ENCODE results near the gene HMGA1.

Gene HMGA1

DNA sequence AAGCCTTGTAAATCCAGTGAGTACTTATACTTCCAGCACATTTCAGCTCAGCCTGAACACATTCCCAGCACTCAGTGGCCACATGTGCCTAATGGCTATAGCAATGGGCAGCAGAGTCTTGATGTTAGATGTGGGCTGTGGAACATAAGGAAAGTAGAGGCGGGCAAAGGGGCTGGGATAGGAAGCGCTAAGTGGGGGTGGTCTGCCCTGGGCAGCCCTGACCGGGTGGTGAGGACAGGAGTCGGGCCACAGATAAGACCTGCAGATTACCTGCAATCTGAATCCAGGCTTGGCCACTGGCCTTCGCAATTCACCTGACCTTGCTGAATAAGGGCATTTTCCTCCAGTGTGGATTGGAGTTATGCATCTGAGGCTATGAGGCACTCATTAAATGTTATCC is 11.1 kb upstream of the HMGA1 start:
- DNase-seq = no peak

DNA sequence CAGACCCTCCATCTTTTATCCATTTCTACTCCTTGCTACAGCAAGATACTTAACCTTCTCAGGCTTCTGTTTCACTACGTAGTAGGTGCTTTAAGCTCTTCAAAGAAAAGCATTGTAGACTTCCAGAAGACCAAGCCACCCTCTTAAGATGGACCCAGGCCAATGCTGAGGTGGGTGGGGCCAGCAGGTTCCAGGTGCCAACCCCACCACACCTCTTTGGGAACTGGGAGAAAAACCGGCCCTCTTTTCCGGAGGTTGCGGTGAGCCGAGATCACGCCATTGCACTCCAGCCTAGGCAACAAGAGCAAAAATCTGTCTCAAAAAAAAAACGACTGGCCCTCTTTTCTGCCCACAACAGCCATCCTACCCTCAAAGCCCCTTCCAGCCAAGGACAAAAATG is 10.6 kb upstream of the HMGA1 start:
- DNase-seq = no peak

DNA sequence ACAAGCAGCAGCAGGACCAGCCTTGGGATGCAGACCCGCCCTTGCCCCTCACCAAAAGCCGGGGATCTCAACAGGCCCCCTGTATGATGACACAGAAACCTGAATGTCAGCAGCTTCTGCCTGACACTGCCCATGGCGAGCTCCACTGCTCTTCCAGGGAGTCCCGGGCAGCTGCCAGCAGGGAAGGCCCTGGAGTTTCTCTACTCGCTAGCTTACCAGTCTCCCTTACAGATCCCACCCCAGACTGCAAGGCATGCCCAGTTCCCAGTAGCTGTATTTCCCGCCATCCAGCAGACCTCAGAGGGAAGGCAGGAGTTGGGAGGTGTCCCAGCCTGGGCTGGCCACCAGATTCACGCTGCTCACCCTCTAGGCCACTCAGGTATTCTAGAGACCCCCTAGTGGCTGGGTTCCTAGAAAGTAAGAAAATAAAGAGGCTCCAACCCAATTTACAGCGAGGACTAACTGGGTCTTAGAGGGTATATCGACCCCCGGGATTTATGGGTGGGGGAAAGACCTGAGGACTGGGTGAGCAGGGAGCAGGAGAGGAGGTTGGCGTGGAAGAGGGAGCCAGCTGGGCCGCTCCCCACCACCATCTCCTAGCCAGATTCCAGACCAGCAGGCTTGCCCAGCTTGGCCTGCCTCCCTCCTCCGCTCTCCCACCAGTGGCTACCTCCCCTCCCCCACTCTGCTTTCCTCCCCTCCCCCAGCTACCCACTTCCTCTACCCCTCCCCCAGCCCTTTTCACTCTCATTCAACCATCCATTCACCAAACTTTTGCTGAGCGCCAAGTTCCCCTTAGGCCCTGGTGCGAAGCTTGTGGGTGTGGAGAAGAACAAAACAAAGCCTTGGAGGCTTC is 9.7 kb upstream of the HMGA1 start:
- DNase-seq = no peak

DNA sequence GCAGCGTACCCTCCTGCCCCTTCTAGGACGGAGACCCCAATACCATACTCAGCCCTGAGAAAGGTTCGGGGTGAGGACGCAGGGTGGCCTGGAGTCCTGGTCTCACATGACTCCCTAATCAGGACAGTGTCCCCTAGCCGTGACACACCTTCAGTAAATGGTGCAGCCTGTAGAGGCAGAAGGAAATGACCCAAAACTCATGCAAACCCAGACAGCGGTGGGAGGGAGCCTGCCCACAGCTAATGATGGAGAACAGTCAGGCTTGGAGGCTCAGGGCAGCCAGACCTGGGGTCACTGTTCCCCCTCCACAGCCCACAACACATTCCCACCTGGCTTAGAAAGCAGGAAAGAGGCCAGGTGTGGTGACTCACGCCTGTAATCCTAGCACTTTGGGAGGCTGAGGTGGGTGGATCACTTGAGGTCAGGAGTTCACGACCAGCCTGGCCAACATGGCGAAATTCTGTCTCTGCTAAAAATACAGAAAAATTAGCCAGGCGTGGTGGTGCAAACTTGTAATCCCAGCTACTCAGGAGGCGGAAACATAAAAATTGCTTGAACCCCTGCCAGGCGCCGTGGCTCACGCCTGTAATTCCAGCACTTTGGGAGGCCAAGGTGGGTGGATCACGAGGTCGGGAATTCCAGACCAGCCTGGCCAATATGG is 8.8 kb upstream of the HMGA1 start:
- DNase-seq = no peak

DNA sequence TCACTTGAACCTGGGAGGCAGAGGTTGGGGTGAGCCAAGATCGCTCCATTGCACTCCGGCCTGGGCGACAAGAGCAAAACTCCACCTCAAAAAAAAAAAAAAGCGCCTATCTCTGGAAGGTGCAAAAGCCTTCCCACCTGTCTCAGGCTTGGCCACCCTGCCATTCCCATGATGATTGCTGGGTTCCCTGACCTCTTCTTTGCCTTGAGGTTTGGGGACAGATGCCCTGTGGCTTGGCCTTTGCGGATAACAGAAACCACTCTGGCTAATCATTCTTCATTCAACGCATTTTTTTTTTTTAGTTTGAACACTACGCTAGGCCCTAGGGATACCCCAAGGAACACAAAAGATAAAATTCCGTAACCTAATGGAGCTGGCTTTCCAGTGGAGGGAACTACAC is 6.8 kb upstream of the HMGA1 start:
- DNase-seq = no peak

DNA sequence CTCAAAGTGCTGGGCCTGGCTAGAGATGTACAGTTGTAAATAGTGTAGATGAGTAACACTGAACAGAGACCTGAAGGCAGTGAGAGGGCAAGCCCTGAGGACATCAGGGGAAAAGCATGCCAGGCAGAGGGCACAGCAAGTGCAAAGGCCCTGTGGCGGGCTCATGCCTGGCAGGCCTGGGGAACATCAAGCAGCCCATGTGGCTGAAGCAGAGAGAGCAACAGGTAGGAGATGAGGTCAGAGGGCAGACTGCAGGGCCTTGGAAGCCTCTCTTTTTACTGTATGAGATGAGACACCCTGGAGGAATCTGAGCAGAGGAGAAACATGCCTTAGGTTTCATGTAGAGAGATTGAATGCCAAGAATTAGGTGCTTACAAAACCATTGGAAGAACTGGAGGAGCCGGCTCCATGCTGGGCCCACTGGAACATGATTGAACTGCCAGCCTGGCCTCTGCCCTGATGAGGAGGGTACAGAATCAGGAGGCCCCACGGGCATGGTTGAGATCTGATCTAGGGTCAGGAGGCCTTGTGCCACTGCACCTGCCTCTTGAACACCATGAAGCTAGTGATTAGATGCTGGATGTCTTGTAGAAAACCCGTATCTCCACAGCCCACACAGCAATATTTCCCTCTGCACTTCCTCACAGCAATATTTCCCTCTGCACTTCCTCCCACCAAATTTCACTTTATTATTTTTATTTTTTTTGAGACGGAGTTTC is 5.9 kb upstream of the HMGA1 start:
- DNase-seq = no peak

DNA sequence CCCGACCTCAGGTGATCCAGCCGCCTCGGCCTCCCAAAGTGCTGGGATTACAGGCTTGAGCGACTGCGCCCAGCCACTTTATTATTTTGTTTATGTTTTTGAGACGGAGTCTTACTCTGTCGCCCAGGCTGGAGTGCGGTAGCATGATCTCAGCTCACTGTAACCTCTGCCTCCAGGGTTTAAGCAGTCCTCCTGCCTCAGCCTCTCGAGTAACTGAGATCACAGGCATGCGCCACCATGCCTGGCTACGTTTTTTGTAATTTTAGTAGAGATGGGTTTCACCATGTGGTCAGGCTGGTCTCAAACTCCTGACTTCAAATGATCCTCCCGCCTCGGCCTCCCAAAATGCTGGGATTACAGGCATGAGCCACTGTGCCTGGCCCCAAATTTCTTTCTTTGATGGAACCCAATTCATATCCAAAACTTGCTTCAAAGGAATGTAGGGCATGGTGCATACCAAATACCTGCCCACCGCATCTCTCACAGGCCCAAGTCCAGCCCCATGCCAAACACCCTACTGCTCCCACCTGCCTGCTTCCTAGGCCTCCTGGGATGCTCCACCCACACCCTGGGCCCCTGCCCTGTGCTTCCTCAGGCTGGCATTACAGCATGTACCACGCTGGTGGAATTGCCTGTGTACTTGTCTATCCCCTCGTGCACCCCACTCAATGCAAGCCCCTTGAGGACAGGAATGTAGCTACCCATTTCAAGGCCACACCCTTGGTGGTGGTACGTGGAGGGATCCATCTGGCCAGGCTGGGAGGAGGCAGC is 4.9 kb upstream of the HMGA1 start:
- no peak for DNase-seq

DNA sequence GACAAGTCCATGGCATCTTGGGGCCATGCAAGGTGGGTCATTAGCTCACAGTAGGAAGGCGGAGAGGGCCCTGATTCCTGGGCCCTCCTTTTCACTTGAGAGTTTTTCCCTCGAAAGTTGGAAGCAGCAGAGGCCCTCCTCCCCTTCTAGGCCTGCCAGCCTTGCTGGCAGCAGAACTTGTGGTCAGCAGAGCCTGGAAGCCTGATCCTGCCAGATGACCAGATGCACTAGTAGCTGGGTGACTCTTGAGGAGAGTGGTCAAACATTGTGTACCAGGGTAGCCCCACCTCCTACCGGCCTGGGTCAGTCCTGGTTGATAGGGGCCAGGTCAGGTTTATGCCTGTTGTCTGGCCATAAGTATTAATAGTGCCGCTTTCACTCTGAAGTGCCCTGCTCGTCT is 3.8 kb upstream of the HMGA1 start:
- DNase-seq = no peak

DNA sequence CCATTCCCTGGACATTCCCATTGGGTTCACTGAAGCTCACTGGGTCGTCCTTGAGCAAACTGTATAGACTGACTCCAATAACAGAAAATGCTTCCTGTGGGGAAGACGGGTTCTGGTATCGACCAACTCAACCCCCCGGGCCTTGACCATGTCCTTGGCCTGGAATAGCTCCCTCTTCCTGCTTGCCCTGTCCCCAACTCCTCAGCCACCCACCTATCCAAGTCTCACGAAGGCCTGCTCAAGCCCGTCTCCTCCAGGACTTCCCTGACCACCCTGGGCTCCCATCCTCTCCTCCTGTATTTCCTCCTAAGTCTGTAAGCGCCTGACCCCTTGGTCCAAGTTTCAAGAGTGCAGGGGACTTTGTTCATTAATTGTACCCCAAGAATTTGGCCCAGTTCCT is 2.8 kb upstream of the HMGA1 start:
- DNase-seq = no peak

DNA sequence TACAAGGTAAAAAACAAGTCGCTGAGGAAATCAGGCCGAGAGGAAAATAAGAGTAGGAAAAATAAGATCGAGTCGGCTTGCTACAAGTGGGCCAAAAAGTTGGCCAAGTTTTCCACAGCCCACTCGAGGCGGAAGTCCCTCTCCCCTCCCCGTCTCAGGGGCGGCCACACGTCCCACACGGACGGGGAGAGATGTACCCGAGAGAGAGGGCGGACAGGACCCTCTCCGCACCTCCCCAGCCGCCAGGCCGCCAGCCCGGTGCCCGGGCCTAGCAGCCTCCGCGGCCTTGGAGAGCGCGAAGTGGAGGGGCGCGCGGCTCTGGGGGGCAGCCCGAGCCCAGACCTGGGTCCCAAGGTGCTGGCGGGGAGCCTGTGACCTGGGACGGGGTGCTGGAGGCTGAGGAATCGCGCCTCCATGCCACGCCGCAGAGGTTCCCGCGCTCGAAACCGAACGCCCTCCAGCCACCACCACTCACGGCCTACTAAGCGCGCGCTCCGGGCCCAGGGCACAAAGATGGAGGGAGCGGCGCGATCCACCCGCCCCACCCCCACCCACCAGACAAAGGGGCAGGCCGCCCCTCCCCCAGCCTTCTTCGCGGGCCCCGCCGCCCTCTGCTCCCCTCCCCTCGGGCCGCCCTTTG is 1.9 kb upstream of the HMGA1 start:
- no peak for DNase-seq

DNA sequence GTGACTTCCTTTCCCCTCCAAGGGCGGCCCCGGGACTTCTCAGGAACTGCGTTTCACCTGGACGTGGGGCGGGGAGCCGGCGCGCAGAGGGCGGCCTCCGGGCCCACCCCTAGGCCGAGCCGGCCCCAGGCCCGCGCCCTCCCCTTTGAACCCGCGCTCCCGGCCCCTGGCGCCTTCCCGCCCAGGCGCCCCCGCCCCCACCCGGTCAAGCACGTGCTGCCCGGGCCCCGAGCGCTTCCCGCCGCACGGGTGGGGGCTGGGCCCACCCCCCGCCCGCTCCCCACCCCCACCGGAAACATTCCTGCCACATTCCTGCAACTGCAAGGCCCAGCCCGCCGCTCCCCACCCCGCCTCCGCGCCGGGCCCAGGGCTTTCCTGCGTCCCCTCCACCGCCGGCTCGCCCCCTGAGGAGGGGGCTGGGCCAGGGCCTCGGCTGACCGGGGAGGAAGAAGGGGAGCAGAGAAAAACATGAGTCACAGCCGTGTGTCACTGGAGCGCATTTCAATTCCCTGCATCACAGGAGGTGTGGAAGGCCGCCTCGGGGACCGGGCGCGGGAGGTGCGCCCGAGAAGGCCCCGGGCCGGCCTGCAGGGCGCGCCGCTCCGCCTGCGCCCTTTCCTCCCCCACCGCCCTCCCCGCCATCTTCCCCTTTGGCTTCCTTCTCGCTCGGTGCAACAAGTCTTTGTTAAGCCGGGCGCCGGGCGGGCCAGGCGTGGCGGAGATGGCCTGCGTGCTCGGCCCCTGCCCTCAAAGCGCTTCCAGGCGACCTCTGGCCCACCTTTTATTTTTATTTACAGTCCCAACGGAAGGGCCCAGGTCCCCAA is 1.2 kb upstream of the HMGA1 start:
- DNase-seq = no peak

DNA sequence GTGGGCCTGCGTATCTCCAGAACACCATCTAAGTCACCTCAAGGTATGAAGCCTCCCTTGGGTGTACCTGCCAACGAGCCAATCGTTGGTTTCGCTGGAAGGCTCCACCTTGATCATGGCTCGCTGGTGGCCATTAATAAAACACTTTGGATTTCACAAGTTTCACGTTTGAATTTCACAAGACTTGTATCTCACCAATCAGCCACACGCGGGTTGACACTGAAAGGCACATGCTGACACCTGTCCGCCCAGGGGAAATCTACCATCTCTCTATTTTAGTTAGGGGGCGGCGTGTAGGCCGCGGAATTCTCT is 586 bp upstream of the HMGA1 start:
- no peak for DNase-seq

DNA sequence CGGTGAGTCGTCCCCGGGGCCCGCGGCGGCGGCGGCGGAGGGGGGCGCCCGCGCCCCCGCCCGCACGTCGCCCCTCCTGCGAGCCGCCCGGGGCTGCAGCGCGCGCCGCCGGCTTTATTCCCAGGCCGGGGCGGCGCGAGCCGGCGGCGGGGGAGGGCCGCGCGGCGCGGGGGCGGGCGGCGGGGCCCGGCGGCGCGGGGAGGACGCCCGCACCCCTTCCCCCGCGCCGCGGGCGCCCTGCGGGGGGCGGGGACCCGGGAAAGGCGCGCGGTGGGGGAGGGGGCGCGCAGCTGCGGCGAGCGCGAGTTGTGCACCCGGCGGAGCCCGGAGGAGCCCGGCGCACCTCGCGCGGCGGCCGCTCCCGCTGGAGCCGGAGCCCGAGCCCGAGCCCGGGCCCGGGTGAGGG is 646 bp downstream of the HMGA1 start:
- no peak for DNase-seq

DNA sequence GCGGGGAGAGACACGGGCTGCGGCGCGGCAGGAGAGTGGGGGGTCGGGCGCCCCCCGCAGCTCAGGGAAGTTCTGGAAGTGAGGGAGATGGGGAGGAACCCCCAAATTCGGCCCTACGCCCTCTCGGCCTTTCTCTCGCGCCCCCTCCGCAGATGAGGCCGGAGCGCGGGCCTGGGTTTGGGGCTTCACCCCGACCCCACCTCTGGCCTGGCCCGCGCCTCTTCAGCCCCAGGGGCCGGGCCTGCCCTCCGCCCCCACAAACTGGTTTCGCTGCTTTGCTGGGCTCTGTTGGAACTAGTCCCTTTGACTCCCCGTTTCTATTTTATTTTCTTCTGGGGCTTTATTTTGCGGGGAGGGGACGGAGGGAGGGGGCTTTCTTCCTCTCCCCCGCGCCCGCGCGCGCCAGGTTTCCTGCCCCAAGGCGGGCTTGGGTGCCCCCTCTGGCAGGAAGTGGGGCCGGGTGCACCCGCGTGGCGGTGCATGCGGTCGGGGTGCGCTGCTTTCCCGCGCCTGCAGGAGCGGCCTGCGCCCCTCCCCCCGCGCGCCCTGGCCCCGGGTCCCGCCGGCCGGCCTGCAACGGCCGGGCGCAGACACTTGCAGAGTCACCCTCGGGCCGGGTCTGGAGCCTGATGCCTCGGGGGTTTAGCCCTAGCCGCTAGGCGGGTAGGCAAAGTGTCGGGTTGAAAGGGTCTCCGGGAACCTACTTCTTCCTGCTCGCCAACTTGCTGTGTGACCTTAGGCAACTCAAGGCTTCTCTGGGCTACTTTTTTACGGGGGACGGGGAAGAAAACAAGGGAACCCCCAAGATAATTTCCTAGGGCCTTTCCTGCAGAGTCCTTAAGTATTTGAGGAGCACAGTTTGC is 1.3 kb downstream of the HMGA1 start:
- DNase-seq = no peak

DNA sequence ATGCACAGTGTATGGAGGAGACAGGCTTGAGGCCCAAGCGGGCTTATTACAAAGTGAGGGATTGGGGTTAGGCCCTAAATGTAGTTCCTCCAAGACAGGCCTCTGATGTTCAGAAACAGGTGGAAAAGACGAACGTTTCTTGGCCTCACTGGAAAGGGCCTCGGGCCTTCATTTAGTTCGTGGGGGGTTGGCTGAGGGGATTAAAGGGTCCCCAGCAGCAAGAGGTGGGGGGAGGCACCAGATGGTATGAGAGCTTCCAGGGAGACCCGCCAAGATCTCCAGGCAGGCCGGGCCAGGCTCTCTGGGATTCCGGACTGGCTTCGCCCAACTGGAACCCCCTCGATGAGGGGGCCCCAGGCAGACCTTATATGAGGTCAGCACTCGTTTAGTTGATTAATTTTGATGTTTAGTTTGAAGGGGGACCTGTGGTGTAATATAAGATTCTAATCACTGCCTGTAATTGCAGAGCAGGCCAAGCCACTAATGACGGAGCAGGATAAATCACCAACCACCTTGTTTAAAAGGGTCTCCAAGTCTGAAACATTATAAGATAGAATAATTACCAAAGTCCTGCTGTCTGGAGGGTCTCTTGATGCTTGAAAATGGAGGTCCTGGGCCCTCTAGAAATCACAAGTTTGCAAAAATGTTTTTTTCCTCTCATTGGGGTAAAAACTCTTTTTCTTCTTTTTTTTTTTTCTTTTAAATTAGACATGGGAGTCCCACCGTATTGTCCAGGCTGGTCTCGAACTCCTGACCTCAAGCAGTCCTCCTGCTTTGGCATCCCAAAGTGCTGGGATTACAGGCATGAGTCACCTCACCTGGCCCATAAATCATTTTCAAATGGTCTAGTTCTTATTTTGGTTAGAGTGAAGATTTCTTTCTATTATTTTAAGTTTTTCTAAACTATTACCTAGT is 2.2 kb downstream of the HMGA1 start:
- DNase-seq = no peak

DNA sequence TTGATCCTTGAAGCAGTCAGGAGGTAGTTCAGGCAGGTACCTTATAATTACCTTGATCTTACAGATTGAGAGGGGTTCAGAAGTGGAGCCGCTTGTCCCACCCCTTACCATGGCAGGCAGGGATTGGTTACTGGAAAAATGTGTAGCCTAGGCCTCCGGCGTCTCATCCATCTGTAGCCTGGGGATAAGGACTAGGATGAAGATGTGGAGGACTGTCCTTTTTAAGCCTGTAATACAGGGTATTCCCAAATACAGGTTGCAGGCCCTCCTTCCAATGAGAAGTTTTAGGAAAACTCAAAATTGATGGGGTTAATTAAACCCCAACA is 2.8 kb downstream of the HMGA1 start:
- DNase-seq = no peak

DNA sequence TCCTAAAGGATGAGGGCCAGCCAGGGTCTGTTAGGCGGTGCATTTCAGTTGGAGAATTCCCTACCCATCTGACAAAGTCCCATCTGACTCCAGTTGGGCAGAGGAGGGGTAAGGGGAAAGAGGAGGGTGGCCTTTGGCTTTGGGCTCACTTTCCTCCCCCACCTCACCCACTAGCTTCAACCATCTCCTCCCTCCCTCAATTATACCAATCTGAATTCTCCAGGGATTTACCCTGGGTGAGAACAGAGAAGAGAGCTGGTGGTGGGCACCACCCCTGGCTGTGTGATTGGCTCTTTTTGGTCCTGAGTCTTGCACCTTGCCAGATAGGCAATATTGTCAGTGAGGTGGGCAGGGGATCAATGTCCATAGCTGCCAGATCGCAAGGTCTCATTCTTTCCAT is 3.2 kb downstream of the HMGA1 start:
- no peak for DNase-seq

DNA sequence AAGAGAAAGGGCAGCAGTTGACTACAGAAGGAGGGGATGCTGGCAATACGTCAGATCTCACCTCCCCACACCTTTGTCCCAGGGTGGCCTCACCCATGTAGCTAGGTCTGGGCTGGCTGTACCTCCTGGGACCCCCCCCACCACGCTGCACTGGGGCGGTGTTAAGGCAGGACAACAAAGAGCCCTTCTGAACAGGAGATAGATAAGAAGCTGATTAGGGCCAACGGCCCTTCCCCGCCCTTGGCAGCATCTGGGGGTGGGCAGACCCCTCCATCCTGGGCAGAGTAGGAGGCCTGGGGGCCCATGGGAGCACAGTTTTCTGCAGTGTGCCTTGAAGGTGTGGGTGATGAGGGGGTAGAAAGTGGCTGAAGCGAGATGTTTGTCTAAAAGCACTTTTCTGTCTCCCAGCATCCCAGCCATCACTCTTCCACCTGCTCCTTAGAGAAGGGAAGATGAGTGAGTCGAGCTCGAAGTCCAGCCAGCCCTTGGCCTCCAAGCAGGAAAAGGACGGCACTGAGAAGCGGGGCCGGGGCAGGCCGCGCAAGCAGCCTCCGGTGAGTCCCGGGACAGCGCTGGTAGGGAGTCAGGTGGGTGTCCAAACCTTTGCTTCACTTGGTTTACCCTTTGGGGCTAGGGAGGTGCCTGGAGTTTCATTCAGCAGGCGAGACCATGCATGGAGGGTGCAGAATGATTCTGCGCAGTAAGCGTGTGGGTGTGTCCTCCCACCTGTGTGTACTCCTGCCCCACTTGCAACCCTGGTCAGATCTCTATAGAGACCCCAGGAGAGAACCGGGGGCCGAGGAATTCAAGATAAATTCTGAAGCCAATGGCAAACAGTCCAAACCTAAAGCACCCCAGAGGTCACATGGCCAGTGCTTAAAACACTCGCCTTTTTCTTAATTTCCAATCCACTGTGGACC is 3.9 kb downstream of the HMGA1 start:
- DNase-seq = no peak
